Ammon's horn (tissue), 1 donor: ENCODE results near the gene FMO1.
"Not testable (repeated sequence)": the region's sequence is repeated elsewhere in the genome, so short reads cannot be mapped to it uniquely, and the experiment has no call there.

Experiments used
- DNase-seq: peaks from one replicate; pipeline ENCODE4 v3.0.0-alpha.2; 2016; ENCODE audit warnings: low spot score

Gene FMO1

DNA sequence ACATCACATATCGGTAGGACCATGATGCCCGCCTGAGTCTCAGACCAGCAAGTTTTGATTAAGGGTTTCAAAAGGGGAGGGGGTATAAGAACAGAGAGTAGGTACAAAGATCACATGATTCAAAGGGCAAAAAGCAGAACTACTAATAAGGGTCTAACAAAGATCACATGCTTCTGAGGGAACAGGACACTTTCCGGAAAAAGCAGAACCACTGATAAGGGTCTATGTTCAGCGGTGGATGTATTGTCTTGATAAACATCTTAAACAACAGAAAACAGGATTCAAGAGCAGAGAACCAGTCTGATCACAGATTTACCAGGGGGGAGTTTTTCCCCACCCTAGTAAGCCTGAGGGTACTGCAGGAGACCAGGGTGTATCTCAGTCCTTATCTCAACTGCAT lies 12.1 kb upstream of the FMO1 start:
- not testable (repeated sequence) for DNase-seq

DNA sequence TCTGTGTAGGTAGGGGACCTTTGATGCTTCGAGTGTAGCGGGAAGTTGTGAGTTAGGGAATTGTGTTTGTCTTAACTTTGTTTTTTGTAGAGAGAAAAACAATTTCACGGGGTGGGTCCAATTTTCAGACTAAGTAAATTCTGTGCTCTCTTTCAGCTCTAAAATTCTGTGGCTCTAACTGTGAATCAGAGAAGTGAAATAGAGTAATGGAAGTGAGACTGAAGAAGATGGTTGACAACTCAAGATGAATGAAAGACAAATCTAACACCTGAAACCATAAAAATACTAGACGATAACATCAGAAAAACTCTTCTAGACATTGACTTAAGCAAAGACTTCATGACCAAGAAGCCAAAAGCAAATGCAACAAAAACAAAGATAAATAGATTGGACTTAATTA lies 4.4 kb upstream of the FMO1 start:
- DNase-seq, result no peak

DNA sequence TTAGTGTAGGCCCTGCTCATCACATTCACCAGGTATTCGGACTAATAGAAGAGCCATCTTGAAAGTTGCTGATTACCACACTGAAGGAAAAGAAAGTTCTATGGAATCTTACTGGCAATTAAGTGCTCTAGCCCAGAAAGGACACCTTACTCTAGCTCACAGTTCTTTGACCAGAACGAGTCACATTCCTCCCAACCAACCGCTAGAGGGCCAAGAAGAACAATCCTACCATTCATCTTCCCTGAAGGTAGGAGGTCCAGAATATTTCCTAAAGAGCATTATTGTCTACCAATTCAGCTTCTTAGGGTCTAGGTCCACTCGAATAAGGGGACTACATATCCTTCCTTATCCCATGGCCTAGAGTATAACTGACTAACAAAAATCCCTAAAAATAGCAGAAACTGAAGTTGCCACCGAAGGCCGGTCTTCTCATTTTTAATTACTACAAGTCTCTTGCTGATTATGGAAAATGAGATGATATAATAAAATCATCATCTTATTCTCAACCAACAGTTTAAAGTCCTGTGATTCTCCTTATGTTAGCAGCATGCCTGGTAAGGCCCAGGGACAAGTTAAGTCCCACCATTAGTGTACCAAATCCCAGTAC lies 2.7 kb upstream of the FMO1 start:
- peak; percentile 46 for DNase-seq

- no peak for DNase-seq
These were observed 793 bp upstream of the FMO1 start for GRCh38 chr1:171247501-171247900.

DNA sequence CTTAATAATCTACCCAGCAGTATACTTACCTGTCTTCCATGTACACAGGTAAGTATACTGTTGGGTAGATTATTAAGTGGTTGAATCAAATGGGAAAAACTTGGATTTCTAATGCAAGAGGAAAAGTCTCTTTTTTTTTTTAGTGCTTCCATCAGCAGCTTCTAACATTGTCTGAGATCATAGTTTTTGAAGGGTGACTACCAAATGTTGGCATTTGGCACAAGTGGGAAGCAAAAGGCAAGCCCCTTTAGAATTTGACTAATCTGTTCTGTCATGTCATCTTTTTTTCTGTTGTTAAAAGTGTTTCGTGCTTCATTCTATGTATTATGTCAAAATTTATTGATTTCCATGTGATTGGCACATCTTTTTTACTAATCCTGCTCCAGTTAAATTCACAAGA lies 547 bp downstream of the FMO1 start:
- DNase-seq, result no peak

DNA sequence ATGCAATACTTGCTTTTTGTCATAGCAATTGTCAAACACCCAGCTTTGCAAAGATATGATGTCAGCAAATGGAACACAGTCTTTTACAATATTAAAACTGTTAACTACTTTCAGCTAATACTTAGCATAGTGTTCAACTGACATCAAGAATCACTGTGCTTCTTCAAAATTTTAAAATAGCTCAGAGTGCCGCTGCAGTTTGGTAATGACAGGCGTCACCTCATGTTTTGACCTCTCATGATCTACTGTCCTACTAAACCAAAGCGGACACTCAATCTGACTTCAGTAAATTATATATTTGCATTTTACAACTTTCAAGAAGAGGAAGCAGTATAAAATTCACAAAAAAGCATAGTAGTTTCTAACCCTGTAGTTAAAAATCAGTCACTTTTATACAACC lies 2.0 kb downstream of the FMO1 start:
- no peak for DNase-seq

GRCh38 chr1:171251042-171251951 lies 3.0 kb downstream of the FMO1 start:
- peak; percentile 12 for DNase-seq

- no peak for DNase-seq
These were observed 3.6 kb downstream of the FMO1 start for GRCh38 chr1:171251952-171252300.

DNA sequence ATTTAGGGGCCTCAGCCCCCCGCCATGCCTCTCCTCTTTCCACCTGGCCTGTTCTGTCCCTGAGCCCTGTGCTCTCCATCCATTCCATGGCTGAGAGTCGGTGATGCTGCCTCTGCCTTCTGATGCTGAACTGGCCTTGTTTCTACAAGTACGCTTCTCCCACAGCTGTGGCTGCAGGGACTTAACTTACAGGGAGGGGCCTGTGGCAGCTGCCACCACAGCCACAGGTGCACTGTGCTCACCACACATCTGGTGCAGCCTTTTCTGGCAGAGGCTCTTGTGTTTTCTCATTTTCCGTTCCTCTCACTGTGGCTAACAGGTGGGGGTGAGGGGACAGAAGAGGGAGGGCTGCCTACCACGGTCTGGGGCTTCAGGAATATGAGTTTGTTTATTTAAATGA lies 4.2 kb downstream of the FMO1 start:
- DNase-seq, result no peak

DNA sequence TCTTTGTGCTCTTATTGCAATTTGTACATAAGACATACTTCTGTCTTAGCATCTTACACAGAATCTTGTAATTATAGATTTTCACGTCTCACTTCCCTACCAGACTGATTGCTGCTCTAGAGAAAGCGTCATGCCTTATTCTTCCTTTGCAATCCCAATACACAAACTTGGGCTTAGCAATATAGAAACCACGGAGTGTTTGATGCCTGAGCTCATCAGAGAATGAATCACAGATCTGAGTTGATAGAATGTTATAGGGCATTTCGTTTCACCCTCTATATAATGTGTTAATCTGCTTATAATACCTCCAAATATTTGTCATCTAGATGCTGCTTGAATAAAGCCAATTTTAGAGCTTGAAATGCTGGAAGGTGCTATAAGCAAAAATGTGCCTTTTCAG lies 6.6 kb downstream of the FMO1 start:
- no peak for DNase-seq

DNA sequence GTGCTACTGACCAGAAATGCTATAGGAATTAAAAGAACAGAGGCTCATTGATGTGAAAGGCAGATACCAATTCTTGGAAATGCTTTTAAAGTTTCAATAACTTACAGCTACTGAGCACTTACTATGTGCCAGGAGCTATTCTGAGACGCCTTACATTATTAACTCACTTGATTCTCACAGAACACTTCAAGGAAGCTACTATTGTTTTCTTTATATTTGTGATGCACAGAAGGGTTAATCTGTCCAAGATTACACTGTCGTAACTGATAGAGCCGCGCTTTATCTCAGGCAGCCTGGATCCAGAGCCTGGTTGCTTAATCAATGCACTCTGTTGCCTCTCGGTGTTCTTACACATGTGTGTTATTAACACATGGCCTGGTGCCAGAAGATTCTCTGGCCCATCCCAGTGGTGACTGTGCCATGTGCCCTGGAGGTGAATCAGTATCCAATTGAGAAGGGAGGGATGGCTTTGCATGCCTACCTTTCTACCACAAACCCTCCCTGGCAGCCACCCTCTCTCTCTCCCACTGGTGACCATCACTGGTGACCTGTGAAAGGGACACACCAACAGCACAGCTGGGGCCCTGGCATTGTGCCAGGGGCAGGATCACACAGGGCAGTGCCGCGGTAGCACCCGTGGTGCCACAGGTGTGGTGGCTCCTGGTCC lies 8.8 kb downstream of the FMO1 start:
- DNase-seq, result no peak

- no peak for DNase-seq
These were observed 9.3 kb downstream of the FMO1 start for GRCh38 chr1:171257607-171258076.

DNA sequence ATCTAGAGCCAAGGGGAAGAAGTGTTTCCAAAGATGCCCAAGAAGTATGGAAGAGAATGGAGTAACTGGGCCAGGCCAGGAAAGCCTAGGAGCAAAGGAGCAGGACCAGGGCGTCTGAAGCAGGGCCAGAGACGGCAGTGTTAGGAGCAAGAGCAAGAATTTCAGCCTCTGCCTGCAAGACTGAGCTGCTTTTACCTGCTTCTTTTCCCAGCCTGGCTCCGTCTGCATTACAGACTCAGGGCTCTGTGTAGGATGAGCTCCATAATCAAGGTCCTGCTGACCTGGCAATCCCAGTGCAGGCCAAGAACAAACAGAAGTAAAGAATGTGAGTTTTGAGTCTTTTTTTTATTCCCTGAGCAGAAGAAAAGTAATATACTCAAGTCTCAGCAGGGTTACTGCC lies 10.1 kb downstream of the FMO1 start:
- no peak for DNase-seq

GRCh38 chr1:171258943-171259342 lies 10.6 kb downstream of the FMO1 start:
- no peak for DNase-seq

GRCh38 chr1:171261336-171261735 lies 13.0 kb downstream of the FMO1 start:
- no peak for DNase-seq

DNA sequence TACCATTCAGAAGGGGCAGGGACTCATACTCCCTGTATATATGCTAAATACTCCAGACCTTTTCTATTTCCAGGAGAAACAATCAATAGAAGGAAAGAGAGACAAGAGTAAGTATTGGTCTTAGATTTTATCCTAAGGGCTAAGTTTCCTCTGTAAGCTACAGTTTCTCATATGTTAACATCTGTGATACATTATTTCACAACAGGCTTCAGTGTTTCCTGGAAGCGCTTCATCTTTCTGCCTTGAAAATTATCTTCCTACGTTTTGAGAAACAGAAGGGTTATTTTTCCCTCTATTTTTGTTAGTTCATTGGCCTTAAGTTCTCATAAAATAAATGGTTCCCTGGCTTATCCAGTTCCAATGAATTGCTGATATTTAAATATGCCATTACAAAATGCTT lies 15.6 kb downstream of the FMO1 start:
- no peak for DNase-seq

DNA sequence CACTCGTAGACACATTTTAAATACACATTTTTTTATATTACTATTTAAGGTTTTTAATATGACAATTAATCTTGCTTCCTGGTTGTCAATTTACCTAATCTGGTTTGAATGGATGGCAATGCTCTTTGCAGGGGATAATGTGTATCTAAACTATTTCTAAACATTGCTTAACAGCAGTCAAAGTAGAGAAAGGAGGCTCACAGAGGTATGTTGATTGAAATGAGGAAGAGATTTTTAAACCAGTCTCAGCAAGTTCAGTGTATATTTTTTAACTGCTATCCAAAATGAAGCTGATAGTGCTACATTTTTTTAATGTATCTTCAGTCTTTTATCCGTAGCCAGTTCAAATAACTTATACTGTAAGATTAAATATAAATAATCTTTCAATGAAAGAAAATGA lies 17.4 kb downstream of the FMO1 start:
- DNase-seq, result no peak

- DNase-seq, result no peak
These were observed 18.6 kb downstream of the FMO1 start for GRCh38 chr1:171266930-171267329.

GRCh38 chr1:171267391-171267790 lies 19.1 kb downstream of the FMO1 start:
- no peak for DNase-seq

- DNase-seq, result no peak
These were observed 22.5 kb downstream of the FMO1 start for GRCh38 chr1:171270806-171271205.

DNA sequence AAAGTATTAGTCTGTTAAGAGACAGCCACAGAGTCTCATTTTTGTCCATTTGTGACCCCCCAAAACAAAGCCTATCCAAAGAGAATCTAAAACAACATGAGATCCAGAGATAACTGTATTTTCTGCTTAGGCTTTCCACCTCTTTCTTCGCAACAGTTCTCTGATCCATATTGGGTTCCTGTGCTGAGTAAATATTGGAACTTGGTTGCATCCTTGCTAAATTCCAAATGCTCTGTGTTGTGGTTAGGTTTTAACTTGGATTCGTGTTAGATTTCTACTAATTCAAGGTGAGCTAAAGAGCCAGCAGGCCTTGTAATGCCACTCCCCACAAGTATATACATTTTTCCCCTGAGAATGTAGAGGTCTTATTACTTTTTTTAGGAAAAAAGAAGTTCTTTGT lies 29.2 kb downstream of the FMO1 start:
- no peak for DNase-seq

GRCh38 chr1:171279234-171279633 lies 30.9 kb downstream of the FMO1 start:
- no peak for DNase-seq

- DNase-seq, result no peak
These were observed 31.4 kb downstream of the FMO1 start for GRCh38 chr1:171279678-171280077.
